ENCODE data around the gene KSR2.

Gene KSR2

DNA sequence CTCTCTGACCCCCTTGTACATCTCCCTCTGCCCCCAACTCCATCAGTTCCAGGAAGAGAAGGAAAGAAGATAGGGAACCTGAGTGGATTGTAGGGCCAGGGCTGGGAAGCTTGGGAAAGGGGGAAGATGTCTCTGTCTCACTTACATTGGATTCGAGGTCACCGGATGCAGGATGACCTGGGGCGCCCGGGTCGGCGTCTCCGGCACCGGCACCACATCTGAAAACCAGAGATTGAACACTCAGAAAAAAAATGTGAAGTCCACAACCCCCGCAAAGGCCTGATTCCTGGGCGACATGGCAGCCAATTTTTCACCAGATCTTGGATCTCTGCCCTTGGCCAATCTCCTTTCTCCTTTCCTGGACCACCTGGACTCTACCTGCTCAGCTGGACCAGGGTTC, 438.0 kb downstream of the KSR2 start:
- TF ChIP-seq, protein P1, sequence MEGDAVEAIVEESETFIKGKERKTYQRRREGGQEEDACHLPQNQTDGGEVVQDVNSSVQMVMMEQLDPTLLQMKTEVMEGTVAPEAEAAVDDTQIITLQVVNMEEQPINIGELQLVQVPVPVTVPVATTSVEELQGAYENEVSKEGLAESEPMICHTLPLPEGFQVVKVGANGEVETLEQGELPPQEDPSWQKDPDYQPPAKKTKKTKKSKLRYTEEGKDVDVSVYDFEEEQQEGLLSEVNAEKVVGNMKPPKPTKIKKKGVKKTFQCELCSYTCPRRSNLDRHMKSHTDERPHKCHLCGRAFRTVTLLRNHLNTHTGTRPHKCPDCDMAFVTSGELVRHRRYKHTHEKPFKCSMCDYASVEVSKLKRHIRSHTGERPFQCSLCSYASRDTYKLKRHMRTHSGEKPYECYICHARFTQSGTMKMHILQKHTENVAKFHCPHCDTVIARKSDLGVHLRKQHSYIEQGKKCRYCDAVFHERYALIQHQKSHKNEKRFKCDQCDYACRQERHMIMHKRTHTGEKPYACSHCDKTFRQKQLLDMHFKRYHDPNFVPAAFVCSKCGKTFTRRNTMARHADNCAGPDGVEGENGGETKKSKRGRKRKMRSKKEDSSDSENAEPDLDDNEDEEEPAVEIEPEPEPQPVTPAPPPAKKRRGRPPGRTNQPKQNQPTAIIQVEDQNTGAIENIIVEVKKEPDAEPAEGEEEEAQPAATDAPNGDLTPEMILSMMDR (IDR thresholded peaks at IDR 0.05), result no peak
- no peak overlapping the region for H3K27ac ChIP-seq
- H3K4me3 ChIP-seq, result no peak overlapping the region
- DNase-seq (ENCODE audit: low spot score), result no peak

- Histone ChIP-seq H3K4me3 (no peak overlapping the region), H3K27ac (no peak overlapping the region)
- TF ChIP-seq, protein P1 (IDR thresholded peaks at IDR 0.05), result no peak
- no peak for DNase-seq (ENCODE audit: low spot score)
Observed at GRCh38 chr12:117528538-117528937, 440.3 kb downstream of the KSR2 start.

- H3K27ac ChIP-seq, result no peak overlapping the region
- DNase-seq (ENCODE audit: low spot score), result no peak
- TF ChIP-seq, protein P1 (IDR thresholded peaks at IDR 0.05), result no peak
- no peak overlapping the region for H3K4me3 ChIP-seq
Observed at GRCh38 chr12:117527479-117527855, 441.3 kb downstream of the KSR2 start.

GRCh38 chr12:117526757-117527478, 441.9 kb downstream of the KSR2 start:
- TF ChIP-seq, protein P1 (IDR thresholded peaks at IDR 0.05), result no peak
- Histone ChIP-seq H3K27ac (no peak overlapping the region), H3K4me3 (no peak overlapping the region)
- no peak for DNase-seq (ENCODE audit: low spot score)

GRCh38 chr12:117525766-117526165, 443.0 kb downstream of the KSR2 start:
- H3K4me3 ChIP-seq, result no peak overlapping the region
- no peak for DNase-seq (ENCODE audit: low spot score)
- TF ChIP-seq, protein P1 (IDR thresholded peaks at IDR 0.05), result no peak
- H3K27ac ChIP-seq, result no peak overlapping the region

DNA sequence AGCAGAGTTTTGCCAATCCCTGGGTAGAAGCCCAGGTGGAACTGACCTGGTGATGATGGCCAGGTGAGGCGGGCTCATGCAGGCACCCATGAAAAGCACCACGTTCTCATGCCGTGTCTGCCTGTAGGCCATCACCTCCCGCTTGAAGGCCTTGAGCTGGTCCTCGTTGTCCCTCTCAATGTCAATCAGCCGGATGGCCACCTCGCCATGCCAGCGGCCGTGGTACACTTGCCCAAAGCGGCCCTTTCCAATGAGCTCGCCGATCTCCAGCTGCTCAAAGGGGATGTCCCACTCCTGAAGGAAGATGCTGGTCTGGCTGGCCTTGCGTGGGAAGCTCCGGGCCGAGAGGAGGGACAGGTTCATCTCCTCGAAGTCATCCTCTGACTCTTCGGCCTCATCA, 444.0 kb downstream of the KSR2 start:
- Histone ChIP-seq H3K27ac (no peak overlapping the region), H3K4me3 (no peak overlapping the region)
- TF ChIP-seq, protein P1 (IDR thresholded peaks at IDR 0.05), result no peak
- DNase-seq (ENCODE audit: low spot score), result no peak

DNA sequence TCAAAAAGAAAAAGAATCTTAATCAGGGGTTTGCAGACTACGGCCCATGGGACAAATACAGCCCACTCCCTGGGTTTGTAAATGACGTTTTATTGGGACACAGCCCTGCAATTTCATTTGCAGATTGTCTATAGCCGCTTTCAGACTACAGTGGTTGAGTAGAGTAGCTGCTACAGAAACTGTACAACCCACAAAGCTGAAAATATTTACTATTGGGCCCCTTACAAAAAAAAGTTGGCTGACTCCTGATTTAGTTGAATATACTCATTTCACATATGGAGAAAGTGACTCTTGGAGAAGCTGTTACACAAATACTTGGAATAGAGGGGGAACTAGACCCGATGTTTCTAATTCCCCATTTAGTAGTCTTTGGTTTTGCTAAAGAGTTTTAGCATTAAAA, 444.8 kb downstream of the KSR2 start:
- no peak for DNase-seq (ENCODE audit: low spot score)
- TF ChIP-seq, protein P1 (IDR thresholded peaks at IDR 0.05), result no peak
- no peak overlapping the region for H3K27ac ChIP-seq
- H3K4me3 ChIP-seq, result no peak overlapping the region
